Measurements from ENCODE around the gene IRF1. TPM values are rescaled to one million over a fixed set of nuclear protein-coding genes. Genes with fewer than 3 reads are reported as not detected.

Gene IRF1
- total and polyA plus RNA-seq, 2 of the 4 experiments (the other 2 are of a cell fraction) = 11.1 to 18.9 TPM

GRCh38 chr5:132478366-132478871, 12.2 kb downstream of the IRF1 start:
- no peak overlapping the region; the same call in 1 of the 2 replicates for H3K56ac ChIP-seq (ENCODE audit: extremely low read depth, insufficient read depth, low read length)
- ChIA-PET CTCF (interaction anchor here (0.9 kb wide), 1 partner anchor 12 kb away, joined by 3 read pairs; the partner anchor contains the start of gene IRF1), POLR2A (ENCODE audit: unreplicated experiment) (interaction anchor here (0.9 to 1.6 kb wide), 3 partner anchors 11 to 50 kb away, joined by 3 to 4 read pairs (median 3); partner anchors contain the start of gene IRF1)
- H3K9ac ChIP-seq (ENCODE audit: low read depth, low read length) = no peak overlapping the region
- no peaks in the 10 kb centered on the region for H3K4me1 ChIP-seq (ENCODE audit: control insufficient read depth, insufficient read depth, low read length)
- H3K4me3 ChIP-seq (ENCODE audit: insufficient read depth, low read depth, low read length) = no peak overlapping the region
- peaks cover 2 to 8% of the 10 kb centered on the region in 2 experiments; a peak in 1 of 4 replicates for H3K79me1 ChIP-seq (ENCODE audit: low read depth in 1 of 2, low read length in 2 of 2)
- H2BK5ac ChIP-seq (ENCODE audit: low read depth, low read length, poor library complexity, severe bottlenecking) = no peak overlapping the region
- BruUV-seq (replicated peaks) = no TSS peak
- dilution Hi-C loops (cut with HindIII; ENCODE audit: low sequenced_read_pairs, unreplicated experiment) (no loop called here), in situ Hi-C loops (cut with MboI; ENCODE audit: low sequenced_read_pairs) (loop anchor here (25.0 kb wide), 1 partner anchor 391 kb away; no protein-coding TSS in a partner anchor), intact Hi-C loops (cut with micrococcal nuclease) (no loop called here)
- peaks cover 13% of the 10 kb centered on the region; the same call in 1 of the 2 replicates for H3K9me1 ChIP-seq (ENCODE audit: insufficient read depth, low read length)
- H3K9me3 ChIP-seq (ENCODE audit: control insufficient read depth, insufficient read depth, low read length) = no peaks in the 10 kb centered on the region
- 100% methylated on average over 1 of the region's 4 CpGs; no CpG with 5 or more reads in 1 of the 2 experiments for WGBS, 2 experiments (ENCODE audit: extremely low coverage in 2 of 2, insufficient read length in 1 of 2)
- no peak overlapping the region; the same call in 1 of the 2 replicates for H2AK5ac ChIP-seq (ENCODE audit: low read depth, low read length)
- H3K36me3 ChIP-seq (ENCODE audit: control insufficient read depth, insufficient read depth, low read length) = peaks cover 9% of the 10 kb centered on the region
- no peak overlapping the region for H4K91ac ChIP-seq (ENCODE audit: insufficient read depth, low read depth, low read length)
- no peak overlapping the region for H2AFZ ChIP-seq (replicated peaks; ENCODE audit: low read length, poor library complexity)
- H4K8ac ChIP-seq (ENCODE audit: low read depth in 2 of 2, low read length in 2 of 2) = no peak overlapping the region
- no peak overlapping the region for H3K27ac ChIP-seq (ENCODE audit: insufficient read depth, low read length)
- H3K18ac ChIP-seq (ENCODE audit: low read depth, low read length) = no peak overlapping the region
- H3K27me3 ChIP-seq (ENCODE audit: control insufficient read depth, insufficient read depth, low read length) = no peaks in the 10 kb centered on the region
- ATAC-seq (ENCODE audit: low read depth) = no peak
- no peak for DNase-seq
- no peak overlapping the region for H3K4me2 ChIP-seq (ENCODE audit: low read depth, low read length)
- H4K20me1 ChIP-seq (ENCODE audit: insufficient read depth, low read length) = 0 out of 2 replicates have a peak, but pooled peaks cover 2% of the 10 kb centered on the region
- no peak overlapping the region for H2BK120ac ChIP-seq (ENCODE audit: low read depth, low read length)
- no peak overlapping the region for H2BK20ac ChIP-seq (ENCODE audit: low read depth, low read length)
- no peak overlapping the region for H2AK9ac ChIP-seq (replicated peaks; ENCODE audit: low read depth, low read length, poor library complexity)
- H2BK15ac ChIP-seq (ENCODE audit: low read depth, low read length) = no peak overlapping the region
- peak overlapping the region; percentile 34; the same call in 1 of the 2 replicates for H3K4ac ChIP-seq (ENCODE audit: low read depth, low read length)
- H4K5ac ChIP-seq (ENCODE audit: low read depth, low read length) = no peak overlapping the region
- H3K23ac ChIP-seq (ENCODE audit: low read depth, low read length) = no peak overlapping the region
- peak; percentile 39; the same call in 1 of the 2 replicates for TF ChIP-seq POLR2A (IDR thresholded peaks at IDR 0.05; ENCODE audit: low read depth, low read length)
- no peak for TF ChIP-seq USF2 (IDR thresholded peaks at IDR 0.05; ENCODE audit: low read depth, low read length)
- no peak overlapping the region for H3K14ac ChIP-seq (replicated peaks; ENCODE audit: low read depth, low read length)
